H1 (cell line): ENCODE measurements around the gene SCN1B.

Source experiments
- CTCF ChIP-seq, 3 experiments: IDR thresholded peaks; 1 replicate in 2 of 3; 2 replicates in 1 of 3; pipeline versions ENCODE4 v1.5.1 to v1.6.1; 2011; ENCODE audit warnings: low read length in 3 of 3, mild to moderate bottlenecking in 3 of 3, inconsistent platforms in 2 of 3, low read depth in 1 of 3, moderate library complexity in 1 of 3; ENCODE audit not compliant: insufficient read depth in 1 of 3; ENCODE audit errors: control extremely low read depth in 1 of 3
- EGR1 ChIP-seq: IDR thresholded peaks from 2 replicates; pipeline ENCODE4 v1.6.1; 2011; ENCODE audit warnings: low read depth, low read length, borderline replicate concordance
- GTF2F1 ChIP-seq: IDR thresholded peaks from 2 replicates; pipeline ENCODE4 v1.6.1; 2012; ENCODE audit warnings: low read depth, low read length, improper control_type of control experiment, borderline replicate concordance

GRCh38 chr19:34998777-34999497 is 31.3 kb upstream of the SCN1B start:
- TF ChIP-seq GTF2F1 = no peak
- no peak for TF ChIP-seq EGR1
- no peak for TF ChIP-seq CTCF (IDR thresholded peaks at IDR 0.05; ENCODE audit: control extremely low read depth in 1 of 3, insufficient read depth in 1 of 3, low read depth in 1 of 3, low read length in 3 of 3)
